ENCODE results near the gene PLK2. TPM values are rescaled to one million over a fixed set of nuclear protein-coding genes. Genes with fewer than 3 reads are reported as not detected.

PLK2 gene
- total RNA-seq, 4 donors from 2014 or later = 34.9 to 59.3 (median 40.8) TPM

GRCh38 chr5:58491216-58491892, 31.5 kb upstream of the PLK2 start, which contains the start of gene GAPT:
Gene GAPT (plus strand): TSS chr5:58491435. CDS start chr5:58494537, 3,102 bp downstream.
- TF ChIP-seq CTCF (IDR thresholded peaks at IDR 0.05) = no peak
- TF ChIP-seq POLR2A (IDR thresholded peaks at IDR 0.05) = no peak
- DNase-seq = no peak
- no peaks in the 10 kb centered on the region for H3K36me3 ChIP-seq
- WGBS, 2 donors = 76 to 78% methylated on average over 6 of the region's 6 CpGs
- no peak within 1 kb of the TSS for H3K27ac ChIP-seq
- H3K9me3 ChIP-seq = no peaks in the 10 kb centered on the region
- no peak within 1 kb of the TSS for H3K4me3 ChIP-seq (replicated peaks in 1 of 3)
- H3K4me1 ChIP-seq = no peaks in the 10 kb centered on the region
- no peaks in the 10 kb centered on the region for H3K27me3 ChIP-seq
- intact Hi-C loops (cut with DNase I) = loop anchor here (10.0 kb wide), 1 partner anchor 353 kb away; no protein-coding TSS in a partner anchor

GRCh38 chr5:58490402-58491050, 30.6 kb upstream of the PLK2 start:
- Histone ChIP-seq H3K36me3 (no peaks in the 10 kb centered on the region), H3K27ac (no peak overlapping the region), H3K9me3 (no peaks in the 10 kb centered on the region), H3K27me3 (no peaks in the 10 kb centered on the region), H3K4me1 (no peaks in the 10 kb centered on the region), H3K4me3 (replicated peaks in 1 of 3) (no peak overlapping the region)
- WGBS, 2 donors = 66 to 73% methylated on average over 4 of the region's 4 CpGs
- intact Hi-C loops (cut with DNase I) = loop anchor here (10.0 kb wide), 1 partner anchor 354 kb away; no protein-coding TSS in a partner anchor
- TF ChIP-seq CTCF (IDR thresholded peaks at IDR 0.05) (no peak), POLR2A (IDR thresholded peaks at IDR 0.05) (no peak)
- no peak for DNase-seq

- WGBS, 2 donors = 76 to 77% methylated on average over 1 of the region's 1 CpG
- no peak overlapping the region for H3K4me3 ChIP-seq (replicated peaks in 1 of 3)
- intact Hi-C loops (cut with DNase I) = no loop called here
Measured at GRCh38 chr5:58486290-58486689, 26.4 kb upstream of the PLK2 start.

GRCh38 chr5:58484505-58484904, 24.6 kb upstream of the PLK2 start:
- Histone ChIP-seq H3K4me3 (replicated peaks in 1 of 3) (no peak overlapping the region), H3K9me3 (no peaks in the 10 kb centered on the region), H3K36me3 (no peaks in the 10 kb centered on the region), H3K4me1 (no peaks in the 10 kb centered on the region), H3K27me3 (no peaks in the 10 kb centered on the region), H3K27ac (no peak overlapping the region)
- TF ChIP-seq POLR2A (IDR thresholded peaks at IDR 0.05) (no peak), CTCF (IDR thresholded peaks at IDR 0.05) (no peak)
- WGBS, 2 donors = 68 to 78% methylated on average over 4 of the region's 4 CpGs
- intact Hi-C loops (cut with DNase I) = no loop called here
- DNase-seq = no peak

More at GRCh38 chr5:58486290-58486689, 26.4 kb upstream of the PLK2 start:
- Histone ChIP-seq H3K36me3 (no peaks in the 10 kb centered on the region), H3K9me3 (no peaks in the 10 kb centered on the region), H3K4me1 (no peaks in the 10 kb centered on the region), H3K27ac (no peak overlapping the region), H3K27me3 (no peaks in the 10 kb centered on the region)
- TF ChIP-seq POLR2A (IDR thresholded peaks at IDR 0.05) (no peak), CTCF (IDR thresholded peaks at IDR 0.05) (no peak)
- DNase-seq = no peak

GRCh38 chr5:58482536-58482935, 22.6 kb upstream of the PLK2 start:
- Histone ChIP-seq H3K4me1 (no peaks in the 10 kb centered on the region), H3K9me3 (no peaks in the 10 kb centered on the region), H3K36me3 (no peaks in the 10 kb centered on the region), H3K27ac (no peak overlapping the region), H3K27me3 (no peaks in the 10 kb centered on the region), H3K4me3 (replicated peaks in 1 of 3) (no peak overlapping the region)
- no peak for DNase-seq
- WGBS, 2 donors = 82 to 92% methylated on average over 1 of the region's 1 CpG
- intact Hi-C loops (cut with DNase I) = no loop called here
- TF ChIP-seq CTCF (IDR thresholded peaks at IDR 0.05) (no peak), POLR2A (IDR thresholded peaks at IDR 0.05) (no peak)
